Measurements from ENCODE around the gene NSUN3.
"Not testable (repeated sequence)": the region's sequence is repeated elsewhere in the genome, so short reads cannot be mapped to it uniquely, and the experiment has no call there.

DNA sequence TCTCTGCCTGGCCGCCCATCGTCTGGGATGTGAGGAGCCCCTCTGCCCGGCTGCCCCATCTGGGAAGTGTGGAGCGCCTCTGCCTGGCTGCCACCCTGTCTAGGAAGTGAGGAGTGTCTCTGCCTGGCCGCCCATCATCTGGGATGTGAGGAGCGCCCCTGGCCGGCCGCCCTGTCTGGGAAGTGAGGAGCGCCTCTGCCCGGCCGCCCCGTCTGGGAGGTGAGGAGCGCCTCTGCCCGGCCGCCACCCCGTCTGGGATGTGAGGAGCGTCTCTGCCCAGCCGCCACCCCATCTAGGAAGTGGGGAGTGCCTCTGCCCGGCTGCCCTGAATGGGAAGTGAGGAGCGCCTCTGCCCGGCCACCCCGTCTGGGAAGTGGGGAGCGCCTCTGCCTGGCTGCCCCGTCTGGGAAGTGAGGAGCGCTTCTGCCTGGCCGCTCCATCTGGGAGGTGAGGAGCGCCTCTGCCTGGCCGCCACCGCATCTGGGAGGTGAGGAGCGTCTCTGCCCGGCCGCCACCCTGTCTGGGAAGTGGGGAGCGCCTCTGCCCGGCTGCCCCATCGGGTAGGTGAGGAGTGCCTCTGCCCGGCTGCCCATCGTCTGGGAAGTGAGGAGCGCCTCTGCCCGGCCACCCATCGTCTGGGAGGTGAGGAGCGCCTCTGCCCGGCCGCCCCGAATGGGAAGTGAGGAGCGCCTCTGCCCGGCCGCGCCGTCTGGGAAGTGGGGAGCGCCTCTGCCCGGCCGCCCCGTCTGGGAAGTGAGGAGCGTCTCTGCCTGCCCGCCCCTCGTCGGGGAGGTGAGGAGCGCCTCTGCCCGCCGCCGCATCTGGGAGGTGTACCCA is 18.5 kb upstream of the NSUN3 start:
- TF ChIP-seq, protein P1, sequence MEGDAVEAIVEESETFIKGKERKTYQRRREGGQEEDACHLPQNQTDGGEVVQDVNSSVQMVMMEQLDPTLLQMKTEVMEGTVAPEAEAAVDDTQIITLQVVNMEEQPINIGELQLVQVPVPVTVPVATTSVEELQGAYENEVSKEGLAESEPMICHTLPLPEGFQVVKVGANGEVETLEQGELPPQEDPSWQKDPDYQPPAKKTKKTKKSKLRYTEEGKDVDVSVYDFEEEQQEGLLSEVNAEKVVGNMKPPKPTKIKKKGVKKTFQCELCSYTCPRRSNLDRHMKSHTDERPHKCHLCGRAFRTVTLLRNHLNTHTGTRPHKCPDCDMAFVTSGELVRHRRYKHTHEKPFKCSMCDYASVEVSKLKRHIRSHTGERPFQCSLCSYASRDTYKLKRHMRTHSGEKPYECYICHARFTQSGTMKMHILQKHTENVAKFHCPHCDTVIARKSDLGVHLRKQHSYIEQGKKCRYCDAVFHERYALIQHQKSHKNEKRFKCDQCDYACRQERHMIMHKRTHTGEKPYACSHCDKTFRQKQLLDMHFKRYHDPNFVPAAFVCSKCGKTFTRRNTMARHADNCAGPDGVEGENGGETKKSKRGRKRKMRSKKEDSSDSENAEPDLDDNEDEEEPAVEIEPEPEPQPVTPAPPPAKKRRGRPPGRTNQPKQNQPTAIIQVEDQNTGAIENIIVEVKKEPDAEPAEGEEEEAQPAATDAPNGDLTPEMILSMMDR (IDR thresholded peaks at IDR 0.05), result not testable (repeated sequence)
- not testable (repeated sequence) for TF ChIP-seq POLR2AphosphoS5 (IDR thresholded peaks at IDR 0.05; ENCODE audit: low read depth, low read length); TCF7L2 (IDR thresholded peaks at IDR 0.05; ENCODE audit: low read depth, low read length); SIN3A (IDR thresholded peaks at IDR 0.05; ENCODE audit: borderline replicate concordance, insufficient read depth, low read depth, low read length)
- TF ChIP-seq, protein P2, sequence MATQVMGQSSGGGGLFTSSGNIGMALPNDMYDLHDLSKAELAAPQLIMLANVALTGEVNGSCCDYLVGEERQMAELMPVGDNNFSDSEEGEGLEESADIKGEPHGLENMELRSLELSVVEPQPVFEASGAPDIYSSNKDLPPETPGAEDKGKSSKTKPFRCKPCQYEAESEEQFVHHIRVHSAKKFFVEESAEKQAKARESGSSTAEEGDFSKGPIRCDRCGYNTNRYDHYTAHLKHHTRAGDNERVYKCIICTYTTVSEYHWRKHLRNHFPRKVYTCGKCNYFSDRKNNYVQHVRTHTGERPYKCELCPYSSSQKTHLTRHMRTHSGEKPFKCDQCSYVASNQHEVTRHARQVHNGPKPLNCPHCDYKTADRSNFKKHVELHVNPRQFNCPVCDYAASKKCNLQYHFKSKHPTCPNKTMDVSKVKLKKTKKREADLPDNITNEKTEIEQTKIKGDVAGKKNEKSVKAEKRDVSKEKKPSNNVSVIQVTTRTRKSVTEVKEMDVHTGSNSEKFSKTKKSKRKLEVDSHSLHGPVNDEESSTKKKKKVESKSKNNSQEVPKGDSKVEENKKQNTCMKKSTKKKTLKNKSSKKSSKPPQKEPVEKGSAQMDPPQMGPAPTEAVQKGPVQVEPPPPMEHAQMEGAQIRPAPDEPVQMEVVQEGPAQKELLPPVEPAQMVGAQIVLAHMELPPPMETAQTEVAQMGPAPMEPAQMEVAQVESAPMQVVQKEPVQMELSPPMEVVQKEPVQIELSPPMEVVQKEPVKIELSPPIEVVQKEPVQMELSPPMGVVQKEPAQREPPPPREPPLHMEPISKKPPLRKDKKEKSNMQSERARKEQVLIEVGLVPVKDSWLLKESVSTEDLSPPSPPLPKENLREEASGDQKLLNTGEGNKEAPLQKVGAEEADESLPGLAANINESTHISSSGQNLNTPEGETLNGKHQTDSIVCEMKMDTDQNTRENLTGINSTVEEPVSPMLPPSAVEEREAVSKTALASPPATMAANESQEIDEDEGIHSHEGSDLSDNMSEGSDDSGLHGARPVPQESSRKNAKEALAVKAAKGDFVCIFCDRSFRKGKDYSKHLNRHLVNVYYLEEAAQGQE (IDR thresholded peaks at IDR 0.05; ENCODE audit: insufficient read depth in 1 of 2, low read depth in 2 of 2, low read length in 1 of 2), result not testable (repeated sequence)
